Measurements from ENCODE around the gene STK32B.

STK32B gene

DNA sequence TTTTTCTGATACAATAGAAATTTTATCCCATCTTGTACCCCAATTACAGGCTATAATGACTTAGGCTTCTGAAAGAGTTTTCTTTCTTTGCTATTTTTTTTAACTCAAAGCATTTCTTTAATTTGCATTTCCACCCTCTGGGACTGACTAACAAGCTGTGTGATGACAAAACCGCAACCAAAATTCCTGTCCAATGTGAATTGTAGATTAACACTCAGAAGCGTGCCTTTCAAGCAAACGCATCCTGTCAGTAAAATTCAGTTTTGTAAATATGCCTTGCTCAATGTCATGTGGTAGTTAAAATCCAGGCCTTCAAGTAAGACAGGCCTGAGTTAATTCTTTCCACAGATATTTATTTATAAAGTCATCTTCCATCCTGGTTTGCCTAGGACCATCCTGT lies 50.3 kb downstream of the STK32B start:
- Histone ChIP-seq H3K4me3 (ENCODE audit: low read depth in 1 of 2, low read length in 1 of 2) (no peak overlapping the region), H3K4me1 (ENCODE audit: control insufficient read depth in 1 of 2, insufficient read depth in 1 of 2, low read depth in 1 of 2, low read length in 1 of 2) (no peaks in the 10 kb centered on the region), H3K27ac (no peak overlapping the region), H3K9me3 (peaks cover 5% of the 10 kb centered on the region), H3K36me3 (no peaks in the 10 kb centered on the region), H3K27me3 (no peaks in the 10 kb centered on the region)
- TF ChIP-seq, protein P1, sequence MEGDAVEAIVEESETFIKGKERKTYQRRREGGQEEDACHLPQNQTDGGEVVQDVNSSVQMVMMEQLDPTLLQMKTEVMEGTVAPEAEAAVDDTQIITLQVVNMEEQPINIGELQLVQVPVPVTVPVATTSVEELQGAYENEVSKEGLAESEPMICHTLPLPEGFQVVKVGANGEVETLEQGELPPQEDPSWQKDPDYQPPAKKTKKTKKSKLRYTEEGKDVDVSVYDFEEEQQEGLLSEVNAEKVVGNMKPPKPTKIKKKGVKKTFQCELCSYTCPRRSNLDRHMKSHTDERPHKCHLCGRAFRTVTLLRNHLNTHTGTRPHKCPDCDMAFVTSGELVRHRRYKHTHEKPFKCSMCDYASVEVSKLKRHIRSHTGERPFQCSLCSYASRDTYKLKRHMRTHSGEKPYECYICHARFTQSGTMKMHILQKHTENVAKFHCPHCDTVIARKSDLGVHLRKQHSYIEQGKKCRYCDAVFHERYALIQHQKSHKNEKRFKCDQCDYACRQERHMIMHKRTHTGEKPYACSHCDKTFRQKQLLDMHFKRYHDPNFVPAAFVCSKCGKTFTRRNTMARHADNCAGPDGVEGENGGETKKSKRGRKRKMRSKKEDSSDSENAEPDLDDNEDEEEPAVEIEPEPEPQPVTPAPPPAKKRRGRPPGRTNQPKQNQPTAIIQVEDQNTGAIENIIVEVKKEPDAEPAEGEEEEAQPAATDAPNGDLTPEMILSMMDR (IDR thresholded peaks at IDR 0.05), result no peak

DNA sequence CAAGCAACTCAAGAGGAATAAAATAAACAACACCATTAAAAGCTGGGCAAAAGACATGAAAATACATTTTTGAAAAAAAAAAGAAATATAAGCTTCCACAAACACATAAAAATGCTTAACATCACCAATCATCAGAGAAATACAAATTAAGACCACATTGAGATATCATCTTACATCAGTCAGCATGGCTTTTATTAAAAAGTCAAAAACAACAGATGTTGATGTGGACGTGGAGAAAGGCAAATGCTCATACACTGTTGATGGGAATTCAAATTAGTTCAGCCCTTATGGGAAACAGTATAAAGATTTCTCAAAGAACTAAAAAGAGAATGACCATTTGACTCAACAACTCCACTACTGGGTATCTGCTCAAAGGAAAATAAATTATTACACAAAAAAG lies 59.6 kb downstream of the STK32B start:
- Histone ChIP-seq H3K4me1 (ENCODE audit: control insufficient read depth in 1 of 2, insufficient read depth in 1 of 2, low read depth in 1 of 2, low read length in 1 of 2) (no peaks in the 10 kb centered on the region), H3K4me3 (ENCODE audit: low read depth in 1 of 2, low read length in 1 of 2) (no peak overlapping the region), H3K9me3 (no peaks in the 10 kb centered on the region), H3K36me3 (no peaks in the 10 kb centered on the region), H3K27me3 (no peaks in the 10 kb centered on the region), H3K27ac (no peak overlapping the region)
- TF ChIP-seq, protein P1 (IDR thresholded peaks at IDR 0.05), result no peak

DNA sequence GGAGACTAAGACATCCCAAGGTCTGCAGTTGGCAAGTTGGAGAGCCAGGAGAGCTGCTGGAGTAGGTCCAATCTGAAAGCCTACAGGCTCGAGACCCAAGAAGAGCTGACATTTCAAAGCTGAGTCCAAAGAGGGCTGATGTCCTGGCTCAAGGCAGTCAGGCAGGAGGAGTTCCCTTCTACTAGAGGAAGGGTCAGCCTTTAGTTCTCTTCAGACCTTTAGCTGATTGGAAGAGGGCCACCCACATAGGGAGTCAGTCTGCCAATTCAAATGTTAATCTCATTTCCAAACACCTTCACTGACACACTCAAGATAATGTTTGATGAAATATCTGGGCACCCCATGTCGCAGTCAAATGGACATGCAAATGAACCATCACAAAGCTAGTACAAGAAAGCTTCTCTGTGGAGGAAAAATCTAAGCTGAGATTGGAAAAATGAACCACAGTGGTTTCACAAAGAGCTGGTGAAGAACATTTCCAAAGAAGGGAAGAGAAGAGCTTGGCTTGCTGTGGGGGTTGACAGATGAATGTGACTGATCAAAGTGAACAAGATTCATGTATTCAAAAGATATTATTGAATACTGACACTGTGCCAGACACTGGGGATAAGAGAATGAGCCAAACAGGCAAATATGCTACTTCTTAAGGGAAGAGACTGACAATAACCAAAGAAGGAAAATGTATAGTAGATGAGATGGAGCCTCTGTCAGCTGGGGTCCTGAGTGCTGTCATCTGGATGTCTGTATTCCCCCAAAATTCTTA lies 61.2 kb downstream of the STK32B start:
- TF ChIP-seq, protein P1 (IDR thresholded peaks at IDR 0.05), result no peak
- H3K9me3 ChIP-seq, result no peaks in the 10 kb centered on the region
- no peaks in the 10 kb centered on the region for H3K27me3 ChIP-seq
- no peak overlapping the region for H3K4me3 ChIP-seq (ENCODE audit: low read depth in 1 of 2, low read length in 1 of 2)
- no peaks in the 10 kb centered on the region for H3K4me1 ChIP-seq (ENCODE audit: control insufficient read depth in 1 of 2, insufficient read depth in 1 of 2, low read depth in 1 of 2, low read length in 1 of 2)
- no peaks in the 10 kb centered on the region for H3K36me3 ChIP-seq
- no peak overlapping the region for H3K27ac ChIP-seq

DNA sequence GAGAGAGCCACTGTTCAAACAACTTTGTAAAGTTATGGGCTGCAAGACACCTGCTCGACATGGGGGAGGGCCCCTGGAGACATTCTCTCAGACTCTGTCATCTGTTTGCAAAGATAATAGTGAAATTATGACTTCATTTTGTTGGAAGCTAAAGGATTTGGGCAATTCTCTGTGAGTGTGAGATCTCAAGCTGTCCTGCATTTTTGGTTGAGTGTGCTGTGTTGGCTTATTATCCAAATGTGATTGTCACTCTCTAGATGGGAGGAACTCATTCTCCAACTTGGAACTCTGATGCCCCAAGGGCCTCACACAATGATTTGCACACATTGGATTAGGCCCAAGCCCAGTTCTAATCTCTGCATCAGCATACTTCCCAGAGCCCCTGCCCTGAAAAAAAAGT lies 63.7 kb downstream of the STK32B start:
- H3K4me3 ChIP-seq (ENCODE audit: low read depth in 1 of 2, low read length in 1 of 2), result no peak overlapping the region
- H3K27me3 ChIP-seq, result no peaks in the 10 kb centered on the region
- H3K9me3 ChIP-seq, result no peaks in the 10 kb centered on the region
- TF ChIP-seq, protein P1 (IDR thresholded peaks at IDR 0.05), result no peak
- no peak overlapping the region for H3K27ac ChIP-seq
- H3K36me3 ChIP-seq, result no peaks in the 10 kb centered on the region
- H3K4me1 ChIP-seq (ENCODE audit: control insufficient read depth in 1 of 2, insufficient read depth in 1 of 2, low read depth in 1 of 2, low read length in 1 of 2), result no peaks in the 10 kb centered on the region

DNA sequence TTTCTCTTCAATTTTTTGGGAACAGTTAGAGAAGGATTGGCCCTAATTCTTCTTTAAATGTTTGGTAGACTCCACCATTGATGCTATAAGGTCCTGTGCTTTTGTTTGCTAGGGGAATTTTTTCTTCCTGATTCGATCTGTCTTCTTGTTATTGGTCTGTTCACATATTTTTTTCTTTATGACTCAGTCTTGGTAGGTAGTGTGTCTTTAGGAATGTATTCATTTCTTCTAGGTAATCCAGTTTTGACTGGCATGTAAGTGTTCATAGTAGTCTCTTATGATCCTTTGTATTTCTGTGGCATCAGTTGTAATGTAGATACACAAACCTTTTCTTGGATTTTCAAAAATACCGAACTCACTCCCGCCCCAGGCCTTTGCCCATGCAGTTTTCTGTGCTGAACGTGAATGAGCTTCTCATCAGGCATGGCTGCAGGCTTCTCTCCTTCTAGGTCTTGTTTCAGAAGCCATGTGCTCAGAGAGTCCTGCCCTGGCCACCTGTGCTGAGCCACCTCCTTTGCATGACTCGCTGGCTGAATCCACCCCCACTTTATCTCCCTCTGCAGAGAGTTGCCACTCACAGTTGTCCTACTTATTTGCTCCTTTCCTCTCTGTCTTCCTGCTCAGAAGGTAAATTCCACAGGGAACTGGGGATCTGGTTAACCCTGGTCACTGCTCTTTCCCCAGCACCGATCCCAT lies 67.0 kb downstream of the STK32B start:
- H3K36me3 ChIP-seq, result no peaks in the 10 kb centered on the region
- no peaks in the 10 kb centered on the region for H3K27me3 ChIP-seq
- H3K9me3 ChIP-seq, result no peaks in the 10 kb centered on the region
- no peak overlapping the region for H3K27ac ChIP-seq
- H3K4me1 ChIP-seq (ENCODE audit: control insufficient read depth in 1 of 2, insufficient read depth in 1 of 2, low read depth in 1 of 2, low read length in 1 of 2), result no peaks in the 10 kb centered on the region
- no peak overlapping the region for H3K4me3 ChIP-seq (ENCODE audit: low read depth in 1 of 2, low read length in 1 of 2)
- TF ChIP-seq, protein P1 (IDR thresholded peaks at IDR 0.05), result no peak

Measured in neutrophil (primary cell).